GM12865 (cell line): Measurements from ENCODE around the gene ZBTB20.

Experiments
- DNase-seq: peaks from one replicate; pipeline ENCODE4 v3.0.0; 2010; ENCODE audit warnings: low read depth
- H3K4me3 ChIP-seq: 2 replicates; pipeline ENCODE4 v1.5.1; 2011; ENCODE audit warnings: mild to moderate bottlenecking, low read depth, low read length, control low read depth
- CTCF ChIP-seq: IDR thresholded peaks from 2 replicates; pipeline ENCODE4 v1.5.1; 2011; ENCODE audit warnings: low read length, control low read depth, low read depth, inconsistent platforms; ENCODE audit not compliant: insufficient read depth; ENCODE audit errors: missing control alignments

Gene ZBTB20

GRCh38 chr3:114484919-114485318 is 662.2 kb downstream of the ZBTB20 start:
- no peak for DNase-seq
- no peak for TF ChIP-seq CTCF
- no peak overlapping the region for H3K4me3 ChIP-seq

GRCh38 chr3:114481113-114481512 is 666.0 kb downstream of the ZBTB20 start:
- DNase-seq: no peak
- no peak overlapping the region for H3K4me3 ChIP-seq
- no peak for TF ChIP-seq CTCF

- no peak overlapping the region for H3K4me3 ChIP-seq
- no peak for TF ChIP-seq CTCF
- DNase-seq: no peak
These were observed 666.6 kb downstream of the ZBTB20 start for GRCh38 chr3:114480442-114480841.

GRCh38 chr3:114478801-114479200 is 668.3 kb downstream of the ZBTB20 start:
- DNase-seq: no peak
- no peak overlapping the region for H3K4me3 ChIP-seq
- no peak for TF ChIP-seq CTCF

- H3K4me3 ChIP-seq: no peak overlapping the region
- DNase-seq: no peak
- TF ChIP-seq CTCF: no peak
These were observed 670.6 kb downstream of the ZBTB20 start for GRCh38 chr3:114476511-114476910.

GRCh38 chr3:114471478-114471877 is 675.6 kb downstream of the ZBTB20 start:
- TF ChIP-seq CTCF: no peak
- DNase-seq: no peak
- no peak overlapping the region for H3K4me3 ChIP-seq

- no peak for DNase-seq
- no peak overlapping the region for H3K4me3 ChIP-seq
- no peak for TF ChIP-seq CTCF
These were observed 678.0 kb downstream of the ZBTB20 start for GRCh38 chr3:114469070-114469469.
